ENCODE data around the gene ANKDD1B. TPM values are rescaled to one million over a fixed set of nuclear protein-coding genes. Genes with fewer than 3 reads are reported as not detected.

ANKDD1B gene
- total RNA-seq, 4 donors from 2014 or later: 3.2 to 5.0 TPM; not detected in 2

- H3K36me3 ChIP-seq: no peaks in the 10 kb centered on the region
- DNase-seq: no peak
- no peak for TF ChIP-seq CTCF (IDR thresholded peaks at IDR 0.05)
These were observed 16.5 kb downstream of the ANKDD1B start for GRCh38 chr5:75627801-75628200.

GRCh38 chr5:75630875-75631274 is 19.6 kb downstream of the ANKDD1B start:
- TF ChIP-seq POLR2A (IDR thresholded peaks at IDR 0.05) (no peak), CTCF (IDR thresholded peaks at IDR 0.05) (no peak)
- H3K36me3 ChIP-seq: no peaks in the 10 kb centered on the region
- H3K4me1 ChIP-seq: no peaks in the 10 kb centered on the region
- no peak overlapping the region for H3K4me3 ChIP-seq
- DNase-seq: no peak
- no peaks in the 10 kb centered on the region for H3K9me3 ChIP-seq
- H3K27ac ChIP-seq: no peak overlapping the region
- H3K27me3 ChIP-seq: no peaks in the 10 kb centered on the region

More at GRCh38 chr5:75627801-75628200, 16.5 kb downstream of the ANKDD1B start:
- H3K27me3 ChIP-seq: no peaks in the 10 kb centered on the region
- H3K4me3 ChIP-seq: no peak overlapping the region
- H3K27ac ChIP-seq: no peak overlapping the region
- no peaks in the 10 kb centered on the region for H3K9me3 ChIP-seq
- no peaks in the 10 kb centered on the region for H3K4me1 ChIP-seq

GRCh38 chr5:75632321-75632720 is 21.1 kb downstream of the ANKDD1B start:
- DNase-seq: no peak
- Histone ChIP-seq H3K4me3 (no peak overlapping the region), H3K27me3 (no peaks in the 10 kb centered on the region), H3K27ac (no peak overlapping the region), H3K9me3 (no peaks in the 10 kb centered on the region), H3K36me3 (no peaks in the 10 kb centered on the region), H3K4me1 (no peaks in the 10 kb centered on the region)
- no peak for TF ChIP-seq CTCF (IDR thresholded peaks at IDR 0.05)
- TF ChIP-seq POLR2A (IDR thresholded peaks at IDR 0.05): no peak

GRCh38 chr5:75637949-75638348 is 26.7 kb downstream of the ANKDD1B start:
- no peak overlapping the region for H3K27ac ChIP-seq
- no peak for DNase-seq
- H3K9me3 ChIP-seq: no peaks in the 10 kb centered on the region

GRCh38 chr5:75639535-75640311 is 28.5 kb downstream of the ANKDD1B start:
- TF ChIP-seq CTCF (IDR thresholded peaks at IDR 0.05): no peak
- no peak for TF ChIP-seq POLR2A (IDR thresholded peaks at IDR 0.05)
- H3K9me3 ChIP-seq: no peaks in the 10 kb centered on the region
- H3K36me3 ChIP-seq: no peaks in the 10 kb centered on the region
- H3K27me3 ChIP-seq: no peaks in the 10 kb centered on the region
- DNase-seq: no peak
- H3K27ac ChIP-seq: no peak overlapping the region
- H3K4me3 ChIP-seq: no peak overlapping the region
- H3K4me1 ChIP-seq: no peaks in the 10 kb centered on the region

More at GRCh38 chr5:75637949-75638348, 26.7 kb downstream of the ANKDD1B start:
- Histone ChIP-seq H3K4me3 (no peak overlapping the region), H3K4me1 (no peaks in the 10 kb centered on the region), H3K27me3 (no peaks in the 10 kb centered on the region), H3K36me3 (no peaks in the 10 kb centered on the region)
- TF ChIP-seq CTCF (IDR thresholded peaks at IDR 0.05) (no peak), POLR2A (IDR thresholded peaks at IDR 0.05) (no peak)
